GM18520 (cell line): ENCODE results near the gene ORMDL3.
"Not testable (repeated sequence)": the region's sequence is repeated elsewhere in the genome, so short reads cannot be mapped to it uniquely, and the experiment has no call there.

ENCODE experiments used
- ATAC-seq: cut with Tn5 transposase; IDR thresholded peaks from one replicate; pipeline ENCODE4 v1.9.1; 2021; ENCODE audit not compliant: unreplicated experiment

The ORMDL3 gene

GRCh38 chr17:39925282-39926134 is 1.9 kb downstream of the ORMDL3 start:
- no peak for ATAC-seq

- no peak for ATAC-seq
These were observed 2.7 kb downstream of the ORMDL3 start for GRCh38 chr17:39924691-39925055.

DNA sequence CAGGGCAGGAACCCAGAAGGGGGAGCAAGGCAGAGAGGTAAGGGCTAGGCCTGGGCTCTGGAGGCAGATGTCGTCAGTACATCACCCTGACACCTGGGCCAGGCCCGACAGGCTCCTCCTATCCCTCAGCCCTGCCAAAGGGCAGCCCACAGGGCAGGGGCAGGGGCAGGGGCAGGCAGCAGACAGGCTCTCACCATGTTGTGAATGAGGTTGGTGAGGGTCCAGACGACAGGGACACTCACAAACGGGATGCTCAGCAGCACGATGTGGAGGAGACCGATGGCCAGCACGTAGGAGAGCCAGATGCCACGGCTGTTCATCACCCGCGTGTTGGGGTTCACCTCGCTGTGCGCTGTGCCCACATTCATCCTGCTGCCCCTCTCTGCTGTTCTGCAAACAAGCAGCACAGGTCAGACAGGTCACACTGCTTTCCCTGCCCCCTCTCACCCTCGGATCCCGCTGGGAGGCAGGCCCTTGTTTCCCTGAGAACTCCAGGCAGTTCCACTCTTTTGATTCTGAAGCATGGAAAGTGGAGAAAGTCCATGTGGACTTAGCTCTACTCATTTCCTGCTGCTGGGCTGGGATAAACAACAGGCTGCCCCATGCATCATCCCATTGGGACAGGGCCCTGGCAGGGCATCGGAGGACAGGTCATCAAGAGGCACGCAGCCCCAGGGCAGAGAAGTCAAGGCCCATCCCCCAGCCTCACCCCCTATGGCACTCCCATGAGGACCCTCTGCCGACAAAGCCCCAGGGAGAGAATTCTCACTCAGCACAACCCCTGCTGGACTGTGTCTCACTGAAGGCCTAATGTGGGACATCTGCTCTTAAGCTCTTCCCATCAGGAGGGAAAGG is 3.3 kb downstream of the ORMDL3 start:
- no peak for ATAC-seq

- ATAC-seq, result no peak
These were observed 4.2 kb downstream of the ORMDL3 start for GRCh38 chr17:39923230-39923629.

DNA sequence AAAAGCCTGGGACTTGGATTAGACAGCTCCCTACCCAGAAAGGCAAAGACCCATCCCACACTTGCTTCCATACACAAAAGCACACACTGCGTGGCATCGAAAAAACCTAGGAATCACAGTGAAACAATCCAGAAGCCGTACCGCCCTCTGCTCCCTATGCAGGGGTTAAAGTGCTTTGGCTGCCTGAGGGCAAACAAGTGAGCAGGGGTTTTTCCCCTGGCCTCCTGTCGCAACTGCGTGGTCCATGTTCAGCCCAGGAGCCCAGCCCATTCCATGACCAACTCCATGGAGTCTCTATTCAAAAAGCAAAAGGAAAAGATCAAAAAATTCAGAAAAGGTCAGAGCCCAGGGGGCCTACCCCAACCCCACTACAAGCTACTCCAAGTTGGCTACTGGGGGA is 5.4 kb downstream of the ORMDL3 start:
- no peak for ATAC-seq

GRCh38 chr17:39921323-39921722 is 6.1 kb downstream of the ORMDL3 start:
- no peak for ATAC-seq

DNA sequence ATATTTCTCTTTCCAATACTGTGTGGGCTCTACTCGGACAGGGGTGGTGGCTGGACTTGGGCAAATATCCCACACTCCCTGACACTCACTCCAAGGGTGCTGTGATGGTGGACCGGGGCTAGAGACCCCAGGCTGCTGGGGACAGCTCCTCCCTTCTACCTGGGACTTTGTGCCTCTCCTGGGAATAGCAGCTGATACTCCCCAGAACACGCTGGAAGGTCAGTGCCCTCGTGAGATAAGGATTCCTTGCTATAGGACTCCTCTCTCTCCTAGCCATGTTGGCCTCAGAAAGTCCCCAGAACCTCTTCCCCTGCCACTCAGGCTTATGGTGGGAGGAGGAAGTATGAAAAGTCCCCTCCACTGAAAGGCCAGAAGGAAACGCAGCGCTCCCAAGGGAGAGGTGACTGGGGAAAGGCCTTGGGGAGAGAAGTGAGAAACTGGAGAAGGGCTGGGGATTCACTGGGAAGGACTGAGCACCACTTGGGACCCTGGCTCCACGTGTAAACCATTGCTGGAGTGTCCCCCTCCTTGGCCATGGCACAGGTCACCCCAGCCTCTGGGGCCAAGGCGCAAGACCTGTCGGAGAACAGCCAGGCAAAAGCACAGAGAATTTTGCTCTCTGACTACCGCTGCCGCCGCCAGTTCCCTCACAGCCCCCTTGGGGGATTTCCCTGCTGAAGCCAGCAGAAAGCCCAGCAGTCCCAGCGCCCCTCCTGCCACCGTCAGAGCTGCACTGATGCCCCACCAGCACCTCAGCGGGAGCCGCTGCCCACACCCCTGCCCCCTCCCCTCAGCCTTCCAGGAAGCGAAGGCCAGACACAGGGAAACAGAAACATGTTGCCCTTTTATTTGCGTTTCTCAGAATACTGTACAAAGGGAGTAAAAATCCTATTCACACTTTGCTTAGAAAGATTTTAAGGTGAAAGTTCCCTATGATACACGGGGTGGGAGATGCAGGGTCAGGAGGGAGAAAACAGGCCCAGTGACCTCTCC is 6.9 kb downstream of the ORMDL3 start:
- ATAC-seq, result no peak

GRCh38 chr17:39919087-39919683 is 8.2 kb downstream of the ORMDL3 start:
- ATAC-seq, result no peak

DNA sequence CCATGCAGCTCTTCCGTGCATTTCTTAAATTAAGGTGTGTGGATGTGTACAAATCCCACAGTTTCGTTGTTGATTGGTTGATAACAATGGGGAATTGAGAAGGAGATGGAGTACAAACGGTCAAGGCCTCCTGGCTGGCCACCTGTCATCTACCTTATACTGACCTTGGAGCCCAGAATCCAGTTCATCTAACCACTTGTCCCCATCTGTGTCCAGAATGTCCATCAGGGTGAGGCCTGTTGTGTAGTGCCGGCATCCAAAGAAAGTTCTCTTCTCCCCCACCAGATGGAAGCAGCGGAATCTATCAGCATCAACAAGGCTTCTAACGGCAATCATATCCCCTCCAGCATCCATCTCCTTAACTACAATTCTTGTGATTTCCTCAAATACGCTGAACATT is 10.5 kb downstream of the ORMDL3 start:
- ATAC-seq, result no peak

DNA sequence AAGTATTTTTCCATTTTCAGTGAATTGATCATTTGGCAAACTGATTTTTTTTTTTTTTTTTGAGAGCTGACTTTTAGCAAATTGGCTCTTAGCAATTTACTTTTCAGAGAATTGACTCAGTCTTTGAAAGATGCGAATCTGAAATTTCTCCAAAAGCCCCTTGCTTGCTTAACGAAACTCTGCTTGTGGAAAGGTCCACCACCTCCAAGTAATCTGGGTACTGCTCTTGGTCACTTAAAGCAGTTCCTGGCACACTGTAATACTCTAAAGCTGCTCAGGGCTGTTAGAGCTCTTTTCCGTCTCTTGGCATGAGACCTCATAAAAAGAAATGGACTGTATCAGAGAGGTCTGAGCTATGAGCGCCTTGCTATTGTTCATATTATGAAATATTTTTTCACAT is 11.8 kb downstream of the ORMDL3 start:
- ATAC-seq, result no peak

DNA sequence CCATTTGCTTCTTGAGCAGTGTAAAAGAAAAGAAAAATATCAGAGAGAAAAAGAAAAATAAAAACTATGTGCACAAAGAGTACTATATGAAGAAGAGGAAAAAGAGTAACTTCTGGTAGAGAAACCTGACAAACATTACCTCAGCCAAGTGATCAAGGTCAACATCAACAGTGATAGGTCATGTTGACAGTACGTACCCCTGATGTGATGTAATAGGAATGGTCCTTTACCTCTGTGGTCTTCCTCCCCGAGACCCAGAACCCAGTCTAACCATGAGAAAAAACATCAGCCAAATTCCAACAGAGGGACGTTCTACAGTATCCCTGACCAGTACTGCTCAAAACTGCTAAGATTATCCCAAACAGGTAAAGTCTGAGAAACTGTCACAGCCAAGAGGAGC is 13.4 kb downstream of the ORMDL3 start:
- ATAC-seq, result no peak

DNA sequence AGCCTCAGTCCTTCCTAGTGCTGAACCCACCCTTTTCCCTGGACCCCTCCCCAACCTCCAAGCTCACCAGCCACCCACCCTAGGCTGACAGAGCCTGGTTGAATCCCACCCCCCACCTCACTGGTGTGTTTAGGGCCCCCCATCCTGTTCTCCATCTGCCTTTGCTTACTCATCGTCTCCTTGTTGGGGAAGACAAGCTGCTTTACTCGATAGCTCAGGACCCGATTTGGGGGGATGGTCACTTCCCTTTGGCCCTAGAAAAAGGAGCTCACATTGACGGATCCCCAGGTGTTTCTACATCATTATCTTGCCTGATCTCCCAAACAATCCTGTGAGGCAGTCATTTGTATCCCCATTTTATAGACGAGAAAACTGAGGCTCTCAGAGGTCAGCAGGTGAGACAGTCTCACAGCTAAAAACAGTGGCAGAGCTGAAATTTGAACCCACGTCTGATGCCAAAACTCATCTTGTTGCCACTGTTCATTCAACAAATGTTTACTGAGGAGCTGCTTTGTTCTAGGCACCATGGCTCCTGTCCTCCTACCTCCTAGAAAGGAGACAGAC is 18.5 kb downstream of the ORMDL3 start:
- no peak for ATAC-seq

GRCh38 chr17:39904990-39905288 is 22.5 kb downstream of the ORMDL3 start:
- ATAC-seq, result no peak

GRCh38 chr17:39903158-39903884 is 24.1 kb downstream of the ORMDL3 start:
- ATAC-seq, result no peak

GRCh38 chr17:39902027-39902426 is 25.4 kb downstream of the ORMDL3 start:
- ATAC-seq, result not testable (repeated sequence)

GRCh38 chr17:39899215-39899614 is 28.2 kb downstream of the ORMDL3 start:
- no peak for ATAC-seq

GRCh38 chr17:39898088-39898487 is 29.3 kb downstream of the ORMDL3 start:
- ATAC-seq, result no peak

DNA sequence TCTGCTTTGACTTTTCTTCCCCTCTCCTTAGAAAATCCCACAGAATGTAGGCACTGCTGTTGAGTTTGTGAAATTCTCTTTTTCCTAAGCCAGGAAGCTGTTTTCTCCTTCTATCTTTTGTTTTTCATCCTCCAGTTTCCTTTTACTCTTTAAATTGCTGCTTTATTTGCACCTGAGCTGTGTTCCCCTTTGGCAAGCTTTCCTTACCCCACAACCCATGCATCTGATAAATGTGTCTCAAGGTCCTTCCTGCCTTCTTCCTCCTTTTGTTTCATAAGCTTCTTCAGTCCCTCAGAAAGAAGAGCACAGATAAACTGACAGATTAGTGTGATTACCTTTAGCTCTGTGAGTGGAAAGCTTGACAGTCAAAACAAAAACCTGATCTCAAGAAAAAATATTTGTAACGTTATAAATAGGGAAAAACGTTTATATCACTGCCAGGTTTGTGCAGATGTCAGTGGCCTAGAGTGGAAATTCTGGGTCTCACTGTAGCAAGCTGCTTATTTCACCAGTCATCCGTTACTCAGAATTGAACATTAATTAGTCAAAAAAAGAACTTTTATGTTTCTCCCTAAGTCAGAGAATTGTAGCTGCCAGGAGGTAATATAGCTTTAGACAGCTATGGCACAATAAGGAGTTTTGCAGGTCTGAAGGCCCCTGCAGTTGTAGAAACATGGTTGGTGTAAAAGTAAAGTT is 32.6 kb downstream of the ORMDL3 start:
- no peak for ATAC-seq

DNA sequence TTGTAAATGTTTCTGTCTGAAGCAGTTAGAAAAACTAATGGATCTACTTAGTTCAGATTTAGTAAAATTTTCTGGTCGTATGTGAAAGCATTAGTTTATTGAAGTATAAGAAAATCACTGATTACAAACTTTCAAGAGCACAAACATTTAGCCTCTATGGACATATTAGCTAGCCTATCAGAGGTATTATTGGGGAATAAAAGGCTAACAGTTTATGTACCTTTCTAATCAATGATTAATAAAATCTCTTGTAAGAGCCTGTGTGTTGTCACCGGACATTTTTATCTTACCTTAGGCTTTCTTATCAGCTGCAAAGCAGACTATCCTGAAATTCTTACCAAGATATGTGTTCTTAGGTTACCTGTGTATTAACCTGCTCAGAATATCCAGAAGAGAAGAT is 38.2 kb downstream of the ORMDL3 start:
- ATAC-seq, result no peak
